H9 (cell line): Measurements from ENCODE around the gene PPP1R14C. TPM values are rescaled to one million over a fixed set of nuclear protein-coding genes. Genes with fewer than 3 reads are reported as not detected.

Experiments used
- DNase-seq: peaks from one replicate; pipeline ENCODE4 v3.0.0-alpha.2; 2017
- H2AFZ ChIP-seq: one replicate; pipeline ENCODE4 v1.6.1; 2013; ENCODE audit warnings: mild to moderate bottlenecking, low read length, control low read depth, moderate library complexity
- H2AK5ac ChIP-seq: 2 replicates; pipeline ENCODE4 v1.6.1; 2013; ENCODE audit warnings: low read length, control low read depth, mixed read lengths; ENCODE audit not compliant: insufficient read length
- H2BK120ac ChIP-seq: one replicate; pipeline ENCODE4 v1.6.1; 2013; ENCODE audit warnings: low read depth, mild to moderate bottlenecking, low read length, control low read depth, inconsistent platforms; ENCODE audit not compliant: poor library complexity, severe bottlenecking
- H2BK12ac ChIP-seq: 2 replicates; pipeline ENCODE4 v1.6.1; 2013; ENCODE audit warnings: low read length, control low read depth, mixed read lengths, low read depth; ENCODE audit not compliant: insufficient read length
- H2BK15ac ChIP-seq: 2 replicates; pipeline ENCODE4 v1.6.1; 2013; ENCODE audit warnings: low read depth, low read length, control low read depth
- H2BK20ac ChIP-seq: one replicate; pipeline ENCODE4 v1.6.1; 2013; ENCODE audit warnings: low read depth, mild to moderate bottlenecking, low read length, control low read depth, inconsistent platforms; ENCODE audit not compliant: poor library complexity, severe bottlenecking
- H2BK5ac ChIP-seq: 2 replicates; pipeline ENCODE4 v1.6.1; 2013; ENCODE audit warnings: low read length, control low read depth, mixed read lengths; ENCODE audit not compliant: insufficient read length
- H3K14ac ChIP-seq: 2 replicates; pipeline ENCODE4 v1.6.1; 2013; ENCODE audit warnings: low read length, control low read depth; ENCODE audit not compliant: insufficient read depth
- H3K18ac ChIP-seq: 2 replicates; pipeline ENCODE4 v1.6.1; 2013; ENCODE audit warnings: low read depth, mild to moderate bottlenecking, mixed read lengths, low read length, control low read depth; ENCODE audit not compliant: insufficient read length
- H3K23ac ChIP-seq: 2 replicates; pipeline ENCODE4 v1.6.1; 2013; ENCODE audit warnings: low read length, control low read depth, mixed read lengths, low read depth; ENCODE audit not compliant: insufficient read length
- H3K23me2 ChIP-seq: 2 replicates; pipeline ENCODE4 v1.6.1; 2013; ENCODE audit warnings: low read depth, mild to moderate bottlenecking, mixed read lengths, low read length, control low read depth; ENCODE audit not compliant: insufficient read length, poor library complexity, severe bottlenecking
- H3K27ac ChIP-seq: 2 replicates; pipeline ENCODE4 v1.5.1; 2013; ENCODE audit warnings: low read length, control low read depth, mixed read lengths, low read depth; ENCODE audit not compliant: insufficient read length
- H3K27me3 ChIP-seq: 2 replicates; pipeline ENCODE4 v1.6.1; 2013; ENCODE audit warnings: low read length, control low read depth, inconsistent platforms; ENCODE audit not compliant: insufficient read depth
- H3K4ac ChIP-seq: 2 replicates; pipeline ENCODE4 v1.6.1; 2013; ENCODE audit warnings: low read depth, mild to moderate bottlenecking, control low read depth, inconsistent platforms, low read length, moderate library complexity
- H3K4me1 ChIP-seq: 2 replicates; pipeline ENCODE4 v1.6.1; 2013; ENCODE audit warnings: low read length, control low read depth, inconsistent platforms; ENCODE audit not compliant: insufficient read depth
- H3K4me2 ChIP-seq: 2 replicates; pipeline ENCODE4 v1.6.1; 2013; ENCODE audit warnings: low read length, control low read depth, mixed read lengths; ENCODE audit not compliant: insufficient read length, insufficient read depth
- H3K56ac ChIP-seq: 2 replicates; pipeline ENCODE4 v1.6.1; 2013; ENCODE audit warnings: low read depth, mild to moderate bottlenecking, mixed read lengths, low read length, control low read depth; ENCODE audit not compliant: insufficient read length
- H3K79me1 ChIP-seq: 2 replicates; pipeline ENCODE4 v1.6.1; 2013; ENCODE audit warnings: low read depth, mild to moderate bottlenecking, moderate library complexity, low read length, control low read depth, inconsistent platforms; ENCODE audit not compliant: insufficient read depth, poor library complexity, severe bottlenecking
- H3K79me2 ChIP-seq: 2 replicates; pipeline ENCODE4 v1.6.1; 2013; ENCODE audit warnings: low read length, control low read depth, inconsistent platforms; ENCODE audit not compliant: insufficient read depth
- H3K9ac ChIP-seq: 2 replicates; pipeline ENCODE4 v1.6.1; 2013; ENCODE audit warnings: low read length, control low read depth, mixed read lengths; ENCODE audit not compliant: insufficient read length; ENCODE audit errors: extremely low read depth
- H3K9me3 ChIP-seq: one replicate; pipeline ENCODE4 v1.6.1; 2013; ENCODE audit warnings: low read depth, low read length, inconsistent platforms; ENCODE audit not compliant: control insufficient read depth
- H3T11ph ChIP-seq: one replicate; pipeline ENCODE4 v1.6.1; 2013; ENCODE audit warnings: mild to moderate bottlenecking, low read length, control low read depth, inconsistent platforms
- H4K20me1 ChIP-seq: one replicate; pipeline ENCODE4 v1.6.1; 2013; ENCODE audit not compliant: control insufficient read depth, insufficient read length, insufficient read depth
- H4K5ac ChIP-seq: 2 replicates; pipeline ENCODE4 v1.6.1; 2013; ENCODE audit warnings: low read depth, mild to moderate bottlenecking, mixed read lengths, low read length, control low read depth; ENCODE audit not compliant: insufficient read length
- H4K8ac ChIP-seq: replicated peaks from 2 replicates; pipeline ENCODE4 v1.6.1; 2013; ENCODE audit warnings: low read length, control low read depth, mixed read lengths, low read depth; ENCODE audit not compliant: insufficient read length
- H4K91ac ChIP-seq: 2 replicates; pipeline ENCODE4 v1.6.1; 2013; ENCODE audit warnings: low read depth, mild to moderate bottlenecking, moderate library complexity, mixed read lengths, low read length, control low read depth; ENCODE audit not compliant: insufficient read length
- H3K27ac Mint-ChIP-seq, 3 experiments: 2 replicates in 2 of 3; 3 replicates in 1 of 3; pipeline ENCODE4 v1.8.0; 2020 to 2021; ENCODE audit warnings: mixed read lengths in 3 of 3, mild to moderate bottlenecking in 1 of 3, moderate library complexity in 1 of 3
- H3K27me3 Mint-ChIP-seq: 2 replicates; pipeline ENCODE4 v1.8.0; 2021; ENCODE audit warnings: low read depth, mild to moderate bottlenecking, moderate library complexity, mixed read lengths
- H3K36me3 Mint-ChIP-seq, 3 experiments: 2 replicates in 2 of 3; 3 replicates in 1 of 3; pipeline ENCODE4 v1.8.0; 2020 to 2021; ENCODE audit warnings: low read depth in 3 of 3, mixed read lengths in 3 of 3; ENCODE audit not compliant: insufficient read depth in 1 of 3
- H3K4me1 Mint-ChIP-seq, 2 experiments: 2 replicates each; pipeline ENCODE4 v1.8.0; 2020; ENCODE audit warnings: mixed read lengths in 2 of 2
- H3K4me3 Mint-ChIP-seq, 2 experiments: 2 replicates in 1 of 2; 3 replicates in 1 of 2; pipeline ENCODE4 v1.8.0; 2020 to 2021; ENCODE audit warnings: mild to moderate bottlenecking in 2 of 2, mixed read lengths in 2 of 2, moderate library complexity in 1 of 2
- H3K9me3 Mint-ChIP-seq, 2 experiments: 2 replicates in 1 of 2; 3 replicates in 1 of 2; pipeline ENCODE4 v1.8.0; 2020; ENCODE audit warnings: mild to moderate bottlenecking in 2 of 2, mixed read lengths in 2 of 2, moderate library complexity in 1 of 2
- CTCF ChIP-seq: fragments of 200-600 bp; sonication (generic); conservative IDR thresholded peaks from 3 replicates; pipeline ENCODE4 v1.8.0; 2021; ENCODE audit warnings: antibody characterized with exemption, mild to moderate bottlenecking
- WGBS: extraction: QIAGEN DNeasy Blood & Tissue Kit; methylation state at CpG from one replicate; pipeline ENCODE4 v1.1.7; 2013; ENCODE audit warnings: missing lambda C conversion rate, low lambda C conversion rate, mixed read lengths; ENCODE audit not compliant: insufficient read length; ENCODE audit errors: extremely low coverage; 5-methylcytosine and 5-hydroxymethylcytosine counted together
- total RNA-seq: library from RNA; stranded (reverse); gene quantifications from 2 replicates; pipeline ENCODE4 v1.2.1, GENCODE V29; 2021

PPP1R14C gene
- total RNA-seq, 1 experiment from 2014 or later, result 0.37 TPM

- peaks cover 10% of the 10 kb centered on the region for H3K27me3 Mint-ChIP-seq
- Histone ChIP-seq H3K14ac (no peak overlapping the region), H3K79me1 (no peaks in the 10 kb centered on the region), H2BK120ac (no peak overlapping the region), H3K27me3 (no peaks in the 10 kb centered on the region), H4K5ac (no peak overlapping the region), H2AK5ac (no peak overlapping the region), H3K56ac (no peak overlapping the region), H3K9me3 (no peaks in the 10 kb centered on the region), H2AFZ (no peak overlapping the region), H3K4me2 (no peak overlapping the region), H3K27ac (no peak overlapping the region), H3K23ac (no peak overlapping the region), H3K23me2 (no peaks in the 10 kb centered on the region), H3K4ac (no peak overlapping the region), H3K4me1 (no peaks in the 10 kb centered on the region), H3T11ph (no peak overlapping the region), H3K18ac (no peak overlapping the region), H4K91ac (no peak overlapping the region), H2BK12ac (no peak overlapping the region), H2BK5ac (no peak overlapping the region), H3K79me2 (no peaks in the 10 kb centered on the region), H3K9ac (no peak overlapping the region), H4K8ac (no peak overlapping the region), H2BK15ac (no peak overlapping the region), H4K20me1 (no peaks in the 10 kb centered on the region), H2BK20ac (no peak overlapping the region)
- H3K4me3 Mint-ChIP-seq, result no peak overlapping the region
- WGBS, result no CpG with 5 or more reads among the region's 10 CpGs
- H3K9me3 Mint-ChIP-seq, result no peaks in the 10 kb centered on the region; a peak in 1 of 5 replicates
- no peak for TF ChIP-seq CTCF
- H3K36me3 Mint-ChIP-seq, result 0 out of 7 replicates have a peak, but pooled peaks cover 0 to 2% (median 0%) of the 10 kb centered on the region in 3 experiments
- H3K4me1 Mint-ChIP-seq, result peaks cover 0 to 3% of the 10 kb centered on the region in 2 experiments; a peak in 1 of 4 replicates
- DNase-seq, result no peak
- H3K27ac Mint-ChIP-seq, result no peak overlapping the region
Observed at GRCh38 chr6:150276937-150277742, 134.3 kb downstream of the PPP1R14C start.
